Mesendoderm (in vitro differentiated cells): Measurements from ENCODE around the gene EBLN2.
A peak's percentile ranks its signal among the peaks of the same experiment; 100 is the strongest.

Experiments used
- DNase-seq: peaks from one replicate; pipeline ENCODE4 v3.0.0; 2013
- H2AK5ac ChIP-seq: 2 replicates; pipeline ENCODE4 v1.6.1; 2013; ENCODE audit warnings: low read length, inconsistent platforms
- H2BK120ac ChIP-seq: 2 replicates; pipeline ENCODE4 v1.6.1; 2013; ENCODE audit warnings: low read depth, mild to moderate bottlenecking, low read length, moderate library complexity, mixed read lengths
- H2BK15ac ChIP-seq: replicated peaks from 2 replicates; pipeline ENCODE4 v1.6.1; 2013; ENCODE audit warnings: low read depth, mild to moderate bottlenecking, moderate library complexity
- H2BK5ac ChIP-seq: 2 replicates; pipeline ENCODE4 v1.6.1; 2013; ENCODE audit warnings: low read length, inconsistent platforms
- H3K18ac ChIP-seq: 2 replicates; pipeline ENCODE4 v1.6.1; 2013; ENCODE audit warnings: mild to moderate bottlenecking, low read length, mixed read lengths
- H3K23ac ChIP-seq: one replicate; pipeline ENCODE4 v1.6.1; 2013; ENCODE audit warnings: low read length
- H3K27ac ChIP-seq: 2 replicates; pipeline ENCODE4 v1.5.1; 2013; ENCODE audit warnings: low read depth, mild to moderate bottlenecking, inconsistent platforms, low read length, moderate library complexity
- H3K27me3 ChIP-seq: 2 replicates; pipeline ENCODE4 v1.6.1; 2013; ENCODE audit warnings: low read length, control low read depth, mild to moderate bottlenecking, inconsistent platforms; ENCODE audit not compliant: insufficient read depth, poor library complexity
- H3K36me3 ChIP-seq: 2 replicates; pipeline ENCODE4 v1.6.1; 2013; ENCODE audit warnings: low read length, inconsistent platforms; ENCODE audit not compliant: control insufficient read depth, insufficient read depth
- H3K4ac ChIP-seq: one replicate; pipeline ENCODE4 v1.6.1; 2013; ENCODE audit warnings: low read depth, mild to moderate bottlenecking, low read length, moderate library complexity
- H3K4me1 ChIP-seq: 2 replicates; pipeline ENCODE4 v1.6.1; 2013; ENCODE audit warnings: low read depth, low read length, inconsistent platforms; ENCODE audit not compliant: control insufficient read depth
- H3K4me2 ChIP-seq: 2 replicates; pipeline ENCODE4 v1.6.1; 2013; ENCODE audit warnings: low read length
- H3K4me3 ChIP-seq: 2 replicates; pipeline ENCODE4 v1.5.1; 2013; ENCODE audit warnings: mild to moderate bottlenecking, low read length
- H3K56ac ChIP-seq: one replicate; pipeline ENCODE4 v1.6.1; 2013; ENCODE audit warnings: low read length
- H3K79me1 ChIP-seq: 2 replicates; pipeline ENCODE4 v1.6.1; 2013; ENCODE audit warnings: low read length, inconsistent platforms
- H3K79me2 ChIP-seq: 2 replicates; pipeline ENCODE4 v1.6.1; 2013; ENCODE audit warnings: mild to moderate bottlenecking, low read length; ENCODE audit not compliant: control insufficient read depth, insufficient read depth
- H3K9ac ChIP-seq: 2 replicates; pipeline ENCODE4 v1.6.1; 2013; ENCODE audit warnings: low read length, inconsistent platforms
- H4K5ac ChIP-seq: one replicate; pipeline ENCODE4 v1.6.1; 2013; ENCODE audit warnings: low read length
- H4K8ac ChIP-seq: one replicate; pipeline ENCODE4 v1.6.1; 2013; ENCODE audit warnings: low read depth, mild to moderate bottlenecking, control low read depth, low read length, moderate library complexity
- WGBS: extraction: QIAGEN DNeasy Blood & Tissue Kit; methylation state at CpG from one replicate; pipeline ENCODE4 v1.1.7; 2013; ENCODE audit warnings: low lambda C conversion rate, missing lambda C conversion rate; ENCODE audit not compliant: insufficient coverage; ENCODE audit errors: extremely low coverage; 5-methylcytosine and 5-hydroxymethylcytosine counted together

The EBLN2 gene

GRCh38 chr3:73080216-73080966, 18.9 kb downstream of the EBLN2 start:
- H2BK5ac ChIP-seq = no peak overlapping the region
- H3K56ac ChIP-seq = no peak overlapping the region
- no peak overlapping the region for H3K9ac ChIP-seq
- DNase-seq = no peak
- no peak overlapping the region for H2AK5ac ChIP-seq
- H2BK120ac ChIP-seq = no peak overlapping the region
- H3K4me3 ChIP-seq = no peak overlapping the region
- H2BK15ac ChIP-seq = no peak overlapping the region
- H3K4me1 ChIP-seq = no peaks in the 10 kb centered on the region
- no peak overlapping the region for H3K27ac ChIP-seq
- no CpG with 5 or more reads among the region's 17 CpGs for WGBS
- H3K79me2 ChIP-seq = no peaks in the 10 kb centered on the region
- no peaks in the 10 kb centered on the region for H3K27me3 ChIP-seq
- no peak overlapping the region for H3K4ac ChIP-seq
- no peak overlapping the region for H3K18ac ChIP-seq
- no peak overlapping the region for H3K4me2 ChIP-seq
- H3K23ac ChIP-seq = peak overlapping the region; percentile 45
- H4K5ac ChIP-seq = no peak overlapping the region
- no peaks in the 10 kb centered on the region for H3K79me1 ChIP-seq
- H4K8ac ChIP-seq = no peak overlapping the region
- H3K36me3 ChIP-seq = no peaks in the 10 kb centered on the region

GRCh38 chr3:73081140-73081539, 19.7 kb downstream of the EBLN2 start:
- no peak overlapping the region for H3K4ac ChIP-seq
- H2BK15ac ChIP-seq = no peak overlapping the region
- H2BK5ac ChIP-seq = no peak overlapping the region
- H3K23ac ChIP-seq = no peak overlapping the region
- no peak overlapping the region for H3K9ac ChIP-seq
- H3K79me1 ChIP-seq = no peaks in the 10 kb centered on the region
- H2AK5ac ChIP-seq = no peak overlapping the region
- no peak overlapping the region for H3K4me2 ChIP-seq
- no peaks in the 10 kb centered on the region for H3K36me3 ChIP-seq
- H3K4me3 ChIP-seq = no peak overlapping the region
- no peak overlapping the region for H3K27ac ChIP-seq
- no peak overlapping the region for H4K8ac ChIP-seq
- H3K18ac ChIP-seq = no peak overlapping the region
- H3K56ac ChIP-seq = no peak overlapping the region
- no peaks in the 10 kb centered on the region for H3K4me1 ChIP-seq
- no peaks in the 10 kb centered on the region for H3K27me3 ChIP-seq
- H4K5ac ChIP-seq = no peak overlapping the region
- no peak for DNase-seq
- WGBS = no CpG with 5 or more reads among the region's 8 CpGs
- no peaks in the 10 kb centered on the region for H3K79me2 ChIP-seq
- no peak overlapping the region for H2BK120ac ChIP-seq

DNA sequence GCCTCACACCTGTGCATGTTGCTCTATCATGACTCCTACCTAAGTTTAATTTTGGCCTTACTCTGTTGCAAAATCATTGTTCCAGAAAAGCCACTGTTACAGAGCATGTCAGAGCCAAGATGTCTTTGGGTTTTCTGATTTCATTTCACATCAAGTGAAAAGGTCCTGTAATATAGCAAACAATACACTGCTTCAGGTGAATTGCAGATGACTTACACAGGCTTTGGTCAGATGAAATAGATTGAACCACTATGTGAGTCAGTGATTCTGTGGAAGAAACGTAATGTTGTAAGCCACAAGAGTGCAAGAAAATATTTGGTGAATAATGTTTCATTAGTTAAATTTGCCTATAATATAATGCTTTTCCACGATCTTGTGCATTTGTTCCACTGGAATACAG, 22.7 kb downstream of the EBLN2 start:
- Histone ChIP-seq H4K5ac (no peak overlapping the region), H3K18ac (no peak overlapping the region), H3K4ac (no peak overlapping the region), H3K36me3 (no peaks in the 10 kb centered on the region), H3K56ac (no peak overlapping the region), H2BK120ac (no peak overlapping the region), H2BK15ac (no peak overlapping the region), H3K4me3 (no peak overlapping the region), H3K79me2 (no peaks in the 10 kb centered on the region), H3K4me2 (no peak overlapping the region), H3K9ac (no peak overlapping the region), H3K4me1 (no peaks in the 10 kb centered on the region), H2BK5ac (no peak overlapping the region), H3K23ac (no peak overlapping the region), H3K27me3 (no peaks in the 10 kb centered on the region), H4K8ac (no peak overlapping the region), H3K27ac (no peak overlapping the region), H3K79me1 (no peaks in the 10 kb centered on the region), H2AK5ac (no peak overlapping the region)
- WGBS = no CpG with 5 or more reads among the region's 2 CpGs
- no peak for DNase-seq

- H3K4me1 ChIP-seq = no peaks in the 10 kb centered on the region
- no peak overlapping the region for H3K4ac ChIP-seq
- H2BK120ac ChIP-seq = no peak overlapping the region
- H2BK15ac ChIP-seq = no peak overlapping the region
- H3K36me3 ChIP-seq = no peaks in the 10 kb centered on the region
- no peaks in the 10 kb centered on the region for H3K79me1 ChIP-seq
- H3K23ac ChIP-seq = no peak overlapping the region
- H3K18ac ChIP-seq = no peak overlapping the region
- H3K27me3 ChIP-seq = no peaks in the 10 kb centered on the region
- DNase-seq = peak; percentile 38
- no peaks in the 10 kb centered on the region for H3K79me2 ChIP-seq
- no peak overlapping the region for H3K27ac ChIP-seq
- H3K9ac ChIP-seq = no peak overlapping the region
- H2BK5ac ChIP-seq = no peak overlapping the region
- WGBS = no CpG with 5 or more reads among the region's 8 CpGs
- no peak overlapping the region for H2AK5ac ChIP-seq
- H4K5ac ChIP-seq = no peak overlapping the region
- H4K8ac ChIP-seq = no peak overlapping the region
- H3K4me3 ChIP-seq = no peak overlapping the region
- no peak overlapping the region for H3K56ac ChIP-seq
- H3K4me2 ChIP-seq = no peak overlapping the region
These were observed 24.6 kb downstream of the EBLN2 start for GRCh38 chr3:73086071-73086494.

DNA sequence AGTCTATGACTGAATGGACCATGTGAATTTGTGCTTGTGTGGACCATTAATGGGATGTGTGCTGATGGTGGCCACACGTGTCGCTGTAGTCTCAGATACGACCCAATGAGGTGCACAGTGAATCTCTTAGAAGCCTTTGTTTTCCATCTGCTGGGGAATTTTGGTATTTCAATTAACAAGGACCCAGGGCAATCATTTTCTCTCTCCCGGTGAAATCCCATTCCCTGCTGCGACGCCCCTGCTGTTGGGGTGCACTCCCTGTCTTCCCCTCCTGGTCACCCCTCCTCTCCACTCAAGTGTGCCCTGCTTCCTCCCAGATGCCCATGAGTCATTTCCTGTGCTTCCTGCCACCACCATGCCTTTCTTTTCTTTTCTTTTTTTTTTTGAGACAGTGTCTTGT, 32.7 kb downstream of the EBLN2 start:
- Histone ChIP-seq H2BK120ac (no peak overlapping the region), H3K36me3 (no peaks in the 10 kb centered on the region), H3K4me2 (no peak overlapping the region), H3K4ac (no peak overlapping the region), H3K27ac (no peak overlapping the region), H3K79me2 (no peaks in the 10 kb centered on the region), H4K8ac (no peak overlapping the region), H3K56ac (peak overlapping the region; percentile 31), H4K5ac (no peak overlapping the region), H2AK5ac (no peak overlapping the region), H3K27me3 (no peaks in the 10 kb centered on the region), H3K79me1 (no peaks in the 10 kb centered on the region), H3K4me1 (peaks cover 3% of the 10 kb centered on the region), H3K18ac (no peak overlapping the region), H3K23ac (no peak overlapping the region), H2BK15ac (no peak overlapping the region), H2BK5ac (no peak overlapping the region), H3K4me3 (no peak overlapping the region), H3K9ac (no peak overlapping the region)
- no CpG with 5 or more reads among the region's 6 CpGs for WGBS
- peak; percentile 53 for DNase-seq

- H3K79me1 ChIP-seq = no peaks in the 10 kb centered on the region
- no peak overlapping the region for H2BK15ac ChIP-seq
- H3K4me2 ChIP-seq = no peak overlapping the region
- H2BK120ac ChIP-seq = no peak overlapping the region
- H3K9ac ChIP-seq = peak overlapping the region; percentile 27
- no peak overlapping the region for H2AK5ac ChIP-seq
- no peaks in the 10 kb centered on the region for H3K79me2 ChIP-seq
- H3K18ac ChIP-seq = no peak overlapping the region
- H3K4me3 ChIP-seq = no peak overlapping the region
- H3K4me1 ChIP-seq = peaks cover 3% of the 10 kb centered on the region
- H4K5ac ChIP-seq = peak overlapping the region; percentile 81
- peak overlapping the region; percentile 31 for H2BK5ac ChIP-seq
- DNase-seq = peak; percentile 69
- peak overlapping the region; percentile 5 for H3K4ac ChIP-seq
- peak overlapping the region; percentile 67 for H3K56ac ChIP-seq
- H3K27me3 ChIP-seq = no peaks in the 10 kb centered on the region
- no peak overlapping the region for H3K27ac ChIP-seq
- no peaks in the 10 kb centered on the region for H3K36me3 ChIP-seq
- WGBS = no CpG with 5 or more reads among the region's 12 CpGs
- no peak overlapping the region for H4K8ac ChIP-seq
- H3K23ac ChIP-seq = peak overlapping the region; percentile 29
These were observed 33.5 kb downstream of the EBLN2 start for GRCh38 chr3:73094951-73095350.
